ENCODE results near the gene TIMM44.

- TF ChIP-seq, protein P1, sequence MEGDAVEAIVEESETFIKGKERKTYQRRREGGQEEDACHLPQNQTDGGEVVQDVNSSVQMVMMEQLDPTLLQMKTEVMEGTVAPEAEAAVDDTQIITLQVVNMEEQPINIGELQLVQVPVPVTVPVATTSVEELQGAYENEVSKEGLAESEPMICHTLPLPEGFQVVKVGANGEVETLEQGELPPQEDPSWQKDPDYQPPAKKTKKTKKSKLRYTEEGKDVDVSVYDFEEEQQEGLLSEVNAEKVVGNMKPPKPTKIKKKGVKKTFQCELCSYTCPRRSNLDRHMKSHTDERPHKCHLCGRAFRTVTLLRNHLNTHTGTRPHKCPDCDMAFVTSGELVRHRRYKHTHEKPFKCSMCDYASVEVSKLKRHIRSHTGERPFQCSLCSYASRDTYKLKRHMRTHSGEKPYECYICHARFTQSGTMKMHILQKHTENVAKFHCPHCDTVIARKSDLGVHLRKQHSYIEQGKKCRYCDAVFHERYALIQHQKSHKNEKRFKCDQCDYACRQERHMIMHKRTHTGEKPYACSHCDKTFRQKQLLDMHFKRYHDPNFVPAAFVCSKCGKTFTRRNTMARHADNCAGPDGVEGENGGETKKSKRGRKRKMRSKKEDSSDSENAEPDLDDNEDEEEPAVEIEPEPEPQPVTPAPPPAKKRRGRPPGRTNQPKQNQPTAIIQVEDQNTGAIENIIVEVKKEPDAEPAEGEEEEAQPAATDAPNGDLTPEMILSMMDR (IDR thresholded peaks at IDR 0.05), result peak; percentile 86
- TF ChIP-seq FOXJ3 (CRISPR knock-in tag; IDR thresholded peaks at IDR 0.05) (no peak), RXRA (IDR thresholded peaks at IDR 0.05; ENCODE audit: borderline replicate concordance, low read depth) (no peak), RCOR1 (IDR thresholded peaks at IDR 0.05; ENCODE audit: low read length) (no peak), TCF12 (IDR thresholded peaks at IDR 0.05) (no peak), EZH2phosphoT487 (IDR thresholded peaks at IDR 0.05; ENCODE audit: borderline replicate concordance, low read depth) (no peak), SIN3A (IDR thresholded peaks at IDR 0.05; ENCODE audit: borderline replicate concordance, low read depth, low read length) (no peak), EP300 (IDR thresholded peaks at IDR 0.05; ENCODE audit: borderline replicate concordance in 1 of 2, low read depth in 1 of 2, low read length in 1 of 2) (no peak), POLR2AphosphoS5 (IDR thresholded peaks at IDR 0.05; ENCODE audit: low read depth, low read length) (no peak), TEAD4 (IDR thresholded peaks at IDR 0.05; ENCODE audit: borderline replicate concordance, insufficient read depth) (no peak)
- TF ChIP-seq, protein P2, sequence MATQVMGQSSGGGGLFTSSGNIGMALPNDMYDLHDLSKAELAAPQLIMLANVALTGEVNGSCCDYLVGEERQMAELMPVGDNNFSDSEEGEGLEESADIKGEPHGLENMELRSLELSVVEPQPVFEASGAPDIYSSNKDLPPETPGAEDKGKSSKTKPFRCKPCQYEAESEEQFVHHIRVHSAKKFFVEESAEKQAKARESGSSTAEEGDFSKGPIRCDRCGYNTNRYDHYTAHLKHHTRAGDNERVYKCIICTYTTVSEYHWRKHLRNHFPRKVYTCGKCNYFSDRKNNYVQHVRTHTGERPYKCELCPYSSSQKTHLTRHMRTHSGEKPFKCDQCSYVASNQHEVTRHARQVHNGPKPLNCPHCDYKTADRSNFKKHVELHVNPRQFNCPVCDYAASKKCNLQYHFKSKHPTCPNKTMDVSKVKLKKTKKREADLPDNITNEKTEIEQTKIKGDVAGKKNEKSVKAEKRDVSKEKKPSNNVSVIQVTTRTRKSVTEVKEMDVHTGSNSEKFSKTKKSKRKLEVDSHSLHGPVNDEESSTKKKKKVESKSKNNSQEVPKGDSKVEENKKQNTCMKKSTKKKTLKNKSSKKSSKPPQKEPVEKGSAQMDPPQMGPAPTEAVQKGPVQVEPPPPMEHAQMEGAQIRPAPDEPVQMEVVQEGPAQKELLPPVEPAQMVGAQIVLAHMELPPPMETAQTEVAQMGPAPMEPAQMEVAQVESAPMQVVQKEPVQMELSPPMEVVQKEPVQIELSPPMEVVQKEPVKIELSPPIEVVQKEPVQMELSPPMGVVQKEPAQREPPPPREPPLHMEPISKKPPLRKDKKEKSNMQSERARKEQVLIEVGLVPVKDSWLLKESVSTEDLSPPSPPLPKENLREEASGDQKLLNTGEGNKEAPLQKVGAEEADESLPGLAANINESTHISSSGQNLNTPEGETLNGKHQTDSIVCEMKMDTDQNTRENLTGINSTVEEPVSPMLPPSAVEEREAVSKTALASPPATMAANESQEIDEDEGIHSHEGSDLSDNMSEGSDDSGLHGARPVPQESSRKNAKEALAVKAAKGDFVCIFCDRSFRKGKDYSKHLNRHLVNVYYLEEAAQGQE (IDR thresholded peaks at IDR 0.05; ENCODE audit: low read depth, low read length), result no peak
These were observed 27.4 kb upstream of the TIMM44 start for GRCh38 chr19:7970716-7971448.

Measured in SK-N-SH (cell line).